Esophagus squamous epithelium (tissue), 5 donors: ENCODE results near the gene LIMCH1. TPM values are rescaled to one million over a fixed set of nuclear protein-coding genes. Genes with fewer than 3 reads are reported as not detected.

ENCODE experiments used
- DNase-seq: peaks from one replicate; lab custom pipeline; 2025; lab: John Stamatoyannopoulos, UW
- H3K27ac ChIP-seq, 4 donors: fragments of 200-600 bp; sonication (generic); one replicate each; pipeline ENCODE4 v1.5.1; 2016 to 2019; ENCODE audit warnings: mild to moderate bottlenecking in 1 of 4
- H3K27me3 ChIP-seq, 4 donors: fragments of 200-600 bp; sonication (generic); 1 replicate in 3 of 4; 2 replicates in 1 of 4; pipeline versions ENCODE4 v1.5.1 to v1.6.0; 2017 to 2021; ENCODE audit warnings: antibody characterized with exemption in 1 of 4
- H3K36me3 ChIP-seq, 3 donors: fragments of 200-600 bp; sonication (generic); one replicate each; pipeline ENCODE4 v1.5.1; 2016 to 2019
- H3K4me1 ChIP-seq, 3 donors: fragments of 200-600 bp; sonication (generic); one replicate each; pipeline ENCODE4 v1.5.1; 2017 to 2019
- H3K4me3 ChIP-seq, 4 donors: fragments of 200-600 bp; sonication (generic); 1 replicate in 3 of 4; 2 replicates in 1 of 4; pipeline ENCODE4 v1.5.1; 2016 to 2019; ENCODE audit warnings: mild to moderate bottlenecking in 2 of 4, moderate library complexity in 1 of 4
- H3K9me3 ChIP-seq, 3 donors: fragments of 200-600 bp; sonication (generic); one replicate each; pipeline ENCODE4 v1.5.1; 2016 to 2019
- POLR2A ChIP-seq, 4 donors: fragments of 450-650 bp; IDR thresholded peaks; one replicate each; pipeline ENCODE4 v1.6.1; 2017; ENCODE audit warnings: antibody characterized with exemption in 4 of 4, mild to moderate bottlenecking in 4 of 4, moderate library complexity in 3 of 4
- WGBS, 2 donors: methylation state at CpG; one replicate each; pipeline ENCODE4 v1.1.5; 2018; 5-methylcytosine and 5-hydroxymethylcytosine counted together
- intact Hi-C: fragments of 100-400 bp; cut with DNase I; formaldehyde crosslinking; loops from one replicate; pipeline ENCODE4 v1.15.0; 2022
- total RNA-seq, 4 donors: library from RNA; depleted of rRNA; stranded (reverse); fragments of >200 nt; gene quantifications; one replicate each; pipeline ENCODE4 v1.1.0, GENCODE V29; 2016
- TF ChIP-seq, protein P1 (sequence below), 6 experiments: fragments of 450-650 bp in 4 of 6; fragments of 200-600 bp in 2 of 6; sonication (generic) in 2 of 6; IDR thresholded peaks; one replicate each; pipeline ENCODE4 v1.5.1; 2016 to 2019; ENCODE audit warnings: antibody characterized with exemption in 6 of 6, mild to moderate bottlenecking in 4 of 6, moderate library complexity in 4 of 6
- donor health status: DM: yes; HTN: yes; CAD: no.

Gene LIMCH1
- total RNA-seq, 4 donors from 2014 or later: 9.8 to 19.1 (median 13.1) TPM

DNA sequence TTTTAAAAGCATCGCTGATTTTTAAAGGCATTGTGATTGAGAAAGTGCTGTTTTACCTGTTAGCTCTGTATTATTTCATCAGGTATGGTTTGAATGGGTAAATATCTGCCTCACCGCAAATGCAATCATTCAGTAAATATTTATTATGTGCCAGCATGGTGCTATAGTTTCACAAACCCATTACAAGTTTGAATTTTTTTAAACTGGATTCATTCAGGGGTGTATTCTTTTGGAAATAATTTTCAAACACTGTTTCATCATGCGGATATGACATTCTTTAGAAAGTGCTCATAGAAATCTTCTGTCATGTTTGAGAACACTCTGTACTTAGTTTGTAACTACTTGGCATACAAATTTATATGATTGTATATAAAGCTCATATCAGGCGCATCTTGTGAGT lies 37.2 kb downstream of the LIMCH1 start:
- TF ChIP-seq, protein P1, sequence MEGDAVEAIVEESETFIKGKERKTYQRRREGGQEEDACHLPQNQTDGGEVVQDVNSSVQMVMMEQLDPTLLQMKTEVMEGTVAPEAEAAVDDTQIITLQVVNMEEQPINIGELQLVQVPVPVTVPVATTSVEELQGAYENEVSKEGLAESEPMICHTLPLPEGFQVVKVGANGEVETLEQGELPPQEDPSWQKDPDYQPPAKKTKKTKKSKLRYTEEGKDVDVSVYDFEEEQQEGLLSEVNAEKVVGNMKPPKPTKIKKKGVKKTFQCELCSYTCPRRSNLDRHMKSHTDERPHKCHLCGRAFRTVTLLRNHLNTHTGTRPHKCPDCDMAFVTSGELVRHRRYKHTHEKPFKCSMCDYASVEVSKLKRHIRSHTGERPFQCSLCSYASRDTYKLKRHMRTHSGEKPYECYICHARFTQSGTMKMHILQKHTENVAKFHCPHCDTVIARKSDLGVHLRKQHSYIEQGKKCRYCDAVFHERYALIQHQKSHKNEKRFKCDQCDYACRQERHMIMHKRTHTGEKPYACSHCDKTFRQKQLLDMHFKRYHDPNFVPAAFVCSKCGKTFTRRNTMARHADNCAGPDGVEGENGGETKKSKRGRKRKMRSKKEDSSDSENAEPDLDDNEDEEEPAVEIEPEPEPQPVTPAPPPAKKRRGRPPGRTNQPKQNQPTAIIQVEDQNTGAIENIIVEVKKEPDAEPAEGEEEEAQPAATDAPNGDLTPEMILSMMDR (IDR thresholded peaks at IDR 0.05): no peak
- Histone ChIP-seq H3K9me3 (no peaks in the 10 kb centered on the region), H3K27me3 (no peaks in the 10 kb centered on the region), H3K27ac (no peak overlapping the region), H3K4me1 (no peaks in the 10 kb centered on the region), H3K36me3 (no peaks in the 10 kb centered on the region), H3K4me3 (no peak overlapping the region)
- DNase-seq: no peak
- intact Hi-C loops: no loop called here
- 82% methylated on average over 4 of the region's 4 CpGs for WGBS, 2 donors

DNA sequence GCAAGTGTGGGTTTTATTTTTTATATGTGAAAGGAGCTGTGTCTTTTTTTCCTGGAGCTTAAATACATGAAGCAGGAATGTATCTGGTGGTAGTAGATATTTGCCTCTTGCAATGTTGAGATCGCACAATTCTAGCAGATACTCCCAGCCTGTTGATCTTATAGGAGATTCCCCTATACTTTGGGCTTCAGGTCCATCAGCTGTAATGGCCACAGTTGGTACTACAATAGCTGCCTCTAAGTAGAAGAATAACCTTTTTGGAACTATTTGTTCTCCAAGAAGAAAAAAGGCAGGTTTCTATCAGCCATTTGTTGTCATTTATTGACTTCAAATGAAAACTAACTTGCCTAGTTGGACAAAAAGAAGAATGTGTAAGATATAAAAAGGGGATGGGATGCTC lies 37.7 kb downstream of the LIMCH1 start:
- Histone ChIP-seq H3K36me3 (no peaks in the 10 kb centered on the region), H3K27ac (no peak overlapping the region), H3K4me3 (no peak overlapping the region), H3K27me3 (no peaks in the 10 kb centered on the region), H3K9me3 (no peaks in the 10 kb centered on the region), H3K4me1 (no peaks in the 10 kb centered on the region)
- intact Hi-C loops: no loop called here
- TF ChIP-seq, protein P1 (IDR thresholded peaks at IDR 0.05): no peak
- TF ChIP-seq POLR2A (IDR thresholded peaks at IDR 0.05): no peak
- DNase-seq: no peak
- 91 to 92% methylated on average over 1 of the region's 1 CpG for WGBS, 2 donors

DNA sequence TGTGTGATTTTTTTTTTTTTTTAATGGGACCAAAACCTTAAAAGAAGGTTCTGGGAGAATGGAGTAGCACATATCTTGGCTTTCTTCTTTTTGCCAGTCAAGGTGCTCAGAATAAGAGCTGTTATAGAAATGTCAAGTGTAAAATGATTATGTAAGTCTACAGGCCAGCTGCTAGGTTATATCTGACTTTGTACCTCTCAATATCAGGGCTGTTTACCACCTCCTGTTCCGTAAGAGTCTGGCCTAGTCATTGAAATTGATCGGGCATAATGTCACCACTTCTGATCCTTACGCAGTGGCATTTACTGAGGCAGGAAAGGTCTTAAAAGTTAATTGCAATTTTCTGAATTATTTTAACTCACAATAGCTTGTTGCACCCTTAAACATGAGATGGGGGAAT lies 41.1 kb downstream of the LIMCH1 start:
- intact Hi-C loops: no loop called here
- Histone ChIP-seq H3K27ac (no peak overlapping the region), H3K4me1 (no peaks in the 10 kb centered on the region), H3K27me3 (no peaks in the 10 kb centered on the region), H3K36me3 (no peaks in the 10 kb centered on the region), H3K9me3 (no peaks in the 10 kb centered on the region), H3K4me3 (no peak overlapping the region)
- WGBS, 2 donors: 61 to 91% methylated on average over 3 of the region's 3 CpGs
- no peak for DNase-seq
- TF ChIP-seq POLR2A (IDR thresholded peaks at IDR 0.05): no peak
- TF ChIP-seq, protein P1 (IDR thresholded peaks at IDR 0.05): no peak

DNA sequence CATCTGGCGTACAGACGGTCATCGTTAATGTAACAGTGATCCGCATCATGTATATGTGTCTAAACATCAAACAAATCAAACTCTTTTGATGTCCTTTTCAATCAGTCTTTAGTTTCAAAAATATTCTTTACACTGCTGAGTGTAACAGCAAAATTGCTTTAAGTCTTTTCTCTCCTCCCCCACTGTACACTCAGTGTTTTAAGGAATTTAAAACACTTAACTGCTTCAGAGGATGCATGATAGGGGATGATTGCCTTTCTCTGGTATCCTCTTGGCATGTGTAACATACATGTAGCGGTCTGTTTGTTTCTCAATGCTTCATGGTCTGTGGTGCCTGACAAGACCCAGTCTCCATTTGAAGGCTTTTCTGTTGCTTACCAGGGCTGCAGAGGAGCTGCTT lies 41.6 kb downstream of the LIMCH1 start:
- Histone ChIP-seq H3K4me3 (no peak overlapping the region), H3K9me3 (no peaks in the 10 kb centered on the region), H3K4me1 (no peaks in the 10 kb centered on the region), H3K27ac (no peak overlapping the region), H3K27me3 (no peaks in the 10 kb centered on the region), H3K36me3 (no peaks in the 10 kb centered on the region)
- WGBS, 2 donors: 78 to 95% methylated on average over 5 of the region's 5 CpGs
- intact Hi-C loops: no loop called here
- TF ChIP-seq, protein P1 (IDR thresholded peaks at IDR 0.05): no peak
- TF ChIP-seq POLR2A (IDR thresholded peaks at IDR 0.05): no peak
- no peak for DNase-seq

DNA sequence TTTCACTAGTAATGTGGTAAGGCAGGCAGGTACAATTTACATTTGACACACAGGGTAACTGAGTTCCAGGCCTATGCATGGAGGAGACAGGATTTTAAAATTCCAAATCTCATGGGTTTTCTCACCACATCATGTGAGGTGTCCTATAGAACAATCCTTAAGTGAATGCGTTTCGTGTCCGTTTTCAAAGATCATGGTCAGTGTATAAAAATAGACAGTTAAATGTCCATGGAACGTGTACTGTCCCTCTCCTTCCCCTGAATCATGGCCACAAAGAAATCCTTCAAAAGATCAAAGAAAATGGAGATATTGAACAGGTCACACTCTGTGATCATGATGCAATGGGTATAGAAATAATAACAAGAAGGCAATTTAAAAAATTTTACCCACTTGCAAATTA lies 42.0 kb downstream of the LIMCH1 start:
- no peaks in the 10 kb centered on the region for H3K9me3 ChIP-seq
- no peaks in the 10 kb centered on the region for H3K4me1 ChIP-seq
- 88 to 99% methylated on average over 4 of the region's 4 CpGs for WGBS, 2 donors
- no peaks in the 10 kb centered on the region for H3K36me3 ChIP-seq
- TF ChIP-seq POLR2A (IDR thresholded peaks at IDR 0.05): no peak
- TF ChIP-seq, protein P1 (IDR thresholded peaks at IDR 0.05): no peak
- no peak overlapping the region for H3K27ac ChIP-seq
- intact Hi-C loops: no loop called here
- DNase-seq: no peak
- H3K4me3 ChIP-seq: no peak overlapping the region
- no peaks in the 10 kb centered on the region for H3K27me3 ChIP-seq
